ENCODE measurements around the gene PLEKHB2. TPM values are rescaled to one million over a fixed set of nuclear protein-coding genes. Genes with fewer than 3 reads are reported as not detected.

PLEKHB2 gene
- total and polyA plus RNA-seq, 10 of the 15 experiments (the other 5 are each of a cell fraction or from before 2014, with no cell fraction given), result 12.3 to 55.6 (median 26.2) TPM

DNA sequence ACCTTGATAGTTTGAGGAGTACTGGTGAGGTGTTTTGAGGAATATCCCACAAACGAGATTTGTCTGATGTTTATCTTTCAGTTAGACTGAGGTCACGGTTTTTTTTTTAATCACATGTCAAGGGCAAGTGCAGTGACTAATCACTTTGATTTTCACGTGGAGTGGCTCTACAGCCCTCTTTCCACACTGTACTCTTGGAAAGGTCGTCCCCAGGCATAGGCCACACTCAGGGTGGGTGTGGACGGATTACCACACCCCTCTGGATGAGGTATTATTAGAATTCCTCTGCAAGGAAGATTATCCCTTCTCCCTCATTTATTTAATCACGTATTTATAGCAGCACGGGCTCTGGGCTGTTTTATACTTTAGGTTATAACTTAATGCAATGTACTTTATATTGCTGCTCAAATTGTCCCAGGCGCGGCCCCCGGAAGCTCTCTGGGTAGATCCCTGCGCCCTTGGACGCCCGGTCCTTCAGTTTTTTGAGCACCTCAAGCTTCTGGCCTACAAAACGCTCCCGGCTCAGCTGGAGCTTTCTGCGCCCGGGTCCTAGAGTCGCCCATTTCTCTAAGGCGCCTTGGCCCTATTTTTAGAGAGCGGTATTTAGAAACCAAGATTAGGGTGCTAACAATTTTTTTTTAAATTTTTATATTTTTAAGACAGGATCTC, 515 bp upstream of the PLEKHB2 start (continued):
- TF ChIP-seq REST (IDR thresholded peaks at IDR 0.05; ENCODE audit: low read depth, low read length) (no peak), ZZZ3 (IDR thresholded peaks at IDR 0.05; ENCODE audit: control insufficient read depth, insufficient read length, low read depth) (no peak), ZNF687 (IDR thresholded peaks at IDR 0.05) (peak; percentile 20; the same call in 1 of the 2 replicates), BMI1 (IDR thresholded peaks at IDR 0.05; ENCODE audit: borderline replicate concordance) (no peak), ZNF24 (IDR thresholded peaks at IDR 0.05) (no peak), PBX3 (IDR thresholded peaks at IDR 0.05; ENCODE audit: insufficient replicate concordance, low read depth, low read length) (peak; percentile 57), BHLHE40 (IDR thresholded peaks at IDR 0.05; ENCODE audit: borderline replicate concordance in 1 of 2, low read depth in 2 of 2, low read length in 1 of 2) (peak; percentile 17 to 28; a peak in 2 of 4 replicates), FOS (IDR thresholded peaks at IDR 0.05; ENCODE audit: borderline replicate concordance, extremely low read depth, insufficient read length) (no peak), TCF12 (IDR thresholded peaks at IDR 0.05; ENCODE audit: low read depth, low read length) (peak; percentile 56; the same call in 1 of the 2 replicates)
- TF ChIP-seq, protein P1, sequence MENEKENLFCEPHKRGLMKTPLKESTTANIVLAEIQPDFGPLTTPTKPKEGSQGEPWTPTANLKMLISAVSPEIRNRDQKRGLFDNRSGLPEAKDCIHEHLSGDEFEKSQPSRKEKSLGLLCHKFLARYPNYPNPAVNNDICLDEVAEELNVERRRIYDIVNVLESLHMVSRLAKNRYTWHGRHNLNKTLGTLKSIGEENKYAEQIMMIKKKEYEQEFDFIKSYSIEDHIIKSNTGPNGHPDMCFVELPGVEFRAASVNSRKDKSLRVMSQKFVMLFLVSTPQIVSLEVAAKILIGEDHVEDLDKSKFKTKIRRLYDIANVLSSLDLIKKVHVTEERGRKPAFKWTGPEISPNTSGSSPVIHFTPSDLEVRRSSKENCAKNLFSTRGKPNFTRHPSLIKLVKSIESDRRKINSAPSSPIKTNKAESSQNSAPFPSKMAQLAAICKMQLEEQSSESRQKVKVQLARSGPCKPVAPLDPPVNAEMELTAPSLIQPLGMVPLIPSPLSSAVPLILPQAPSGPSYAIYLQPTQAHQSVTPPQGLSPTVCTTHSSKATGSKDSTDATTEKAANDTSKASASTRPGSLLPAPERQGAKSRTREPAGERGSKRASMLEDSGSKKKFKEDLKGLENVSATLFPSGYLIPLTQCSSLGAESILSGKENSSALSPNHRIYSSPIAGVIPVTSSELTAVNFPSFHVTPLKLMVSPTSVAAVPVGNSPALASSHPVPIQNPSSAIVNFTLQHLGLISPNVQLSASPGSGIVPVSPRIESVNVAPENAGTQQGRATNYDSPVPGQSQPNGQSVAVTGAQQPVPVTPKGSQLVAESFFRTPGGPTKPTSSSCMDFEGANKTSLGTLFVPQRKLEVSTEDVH (IDR thresholded peaks at IDR 0.05; ENCODE audit: low read depth, partially characterized antibody), result peak; percentile 42
- TF ChIP-seq, protein P2, sequence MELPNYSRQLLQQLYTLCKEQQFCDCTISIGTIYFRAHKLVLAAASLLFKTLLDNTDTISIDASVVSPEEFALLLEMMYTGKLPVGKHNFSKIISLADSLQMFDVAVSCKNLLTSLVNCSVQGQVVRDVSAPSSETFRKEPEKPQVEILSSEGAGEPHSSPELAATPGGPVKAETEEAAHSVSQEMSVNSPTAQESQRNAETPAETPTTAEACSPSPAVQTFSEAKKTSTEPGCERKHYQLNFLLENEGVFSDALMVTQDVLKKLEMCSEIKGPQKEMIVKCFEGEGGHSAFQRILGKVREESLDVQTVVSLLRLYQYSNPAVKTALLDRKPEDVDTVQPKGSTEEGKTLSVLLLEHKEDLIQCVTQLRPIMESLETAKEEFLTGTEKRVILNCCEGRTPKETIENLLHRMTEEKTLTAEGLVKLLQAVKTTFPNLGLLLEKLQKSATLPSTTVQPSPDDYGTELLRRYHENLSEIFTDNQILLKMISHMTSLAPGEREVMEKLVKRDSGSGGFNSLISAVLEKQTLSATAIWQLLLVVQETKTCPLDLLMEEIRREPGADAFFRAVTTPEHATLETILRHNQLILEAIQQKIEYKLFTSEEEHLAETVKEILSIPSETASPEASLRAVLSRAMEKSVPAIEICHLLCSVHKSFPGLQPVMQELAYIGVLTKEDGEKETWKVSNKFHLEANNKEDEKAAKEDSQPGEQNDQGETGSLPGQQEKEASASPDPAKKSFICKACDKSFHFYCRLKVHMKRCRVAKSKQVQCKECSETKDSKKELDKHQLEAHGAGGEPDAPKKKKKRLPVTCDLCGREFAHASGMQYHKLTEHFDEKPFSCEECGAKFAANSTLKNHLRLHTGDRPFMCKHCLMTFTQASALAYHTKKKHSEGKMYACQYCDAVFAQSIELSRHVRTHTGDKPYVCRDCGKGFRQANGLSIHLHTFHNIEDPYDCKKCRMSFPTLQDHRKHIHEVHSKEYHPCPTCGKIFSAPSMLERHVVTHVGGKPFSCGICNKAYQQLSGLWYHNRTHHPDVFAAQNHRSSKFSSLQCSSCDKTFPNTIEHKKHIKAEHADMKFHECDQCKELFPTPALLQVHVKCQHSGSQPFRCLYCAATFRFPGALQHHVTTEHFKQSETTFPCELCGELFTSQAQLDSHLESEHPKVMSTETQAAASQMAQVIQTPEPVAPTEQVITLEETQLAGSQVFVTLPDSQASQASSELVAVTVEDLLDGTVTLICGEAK (IDR thresholded peaks at IDR 0.05; ENCODE audit: borderline replicate concordance), result peak; percentile 71; the same call in 1 of the 2 replicates

Measured in GM12878 (cell line).